ENCODE results near the gene TMSB4X.

DNA sequence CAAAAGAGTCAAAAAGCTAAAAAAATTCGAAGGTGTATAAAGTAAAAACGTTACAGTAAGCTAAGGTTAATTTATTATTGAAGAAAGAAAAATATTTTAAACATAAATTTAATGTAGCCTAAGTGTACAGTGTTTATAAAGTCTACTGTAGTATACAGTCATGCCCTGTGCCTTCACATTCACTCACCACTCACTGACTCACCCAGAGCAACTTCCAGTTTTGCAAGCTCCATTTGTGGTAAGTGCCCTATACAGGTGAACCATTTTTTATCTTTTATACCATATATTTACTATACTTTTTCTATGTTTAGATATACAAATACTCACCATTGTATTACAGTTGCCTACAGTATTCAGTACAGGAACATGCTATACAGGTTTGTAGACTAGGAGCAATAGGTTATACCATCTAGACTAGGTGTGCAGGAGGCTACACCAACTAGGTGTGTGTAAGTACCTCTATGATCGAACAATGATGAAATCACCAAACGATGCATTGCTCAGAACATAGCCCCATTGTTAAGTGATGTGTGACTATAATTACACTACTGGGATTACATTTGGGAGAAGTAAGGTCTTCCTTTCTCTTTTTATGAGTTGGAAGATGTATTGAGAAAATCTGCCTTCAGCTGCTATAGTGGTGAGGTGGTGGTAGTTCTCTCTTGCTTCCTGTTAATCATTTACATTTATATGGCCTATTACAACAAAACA, 27.2 kb downstream of the TMSB4X start:
- TF ChIP-seq EZH2phosphoT487 (IDR thresholded peaks at IDR 0.05; ENCODE audit: borderline replicate concordance, low read depth, low read length) (no peak), CTCF (conservative IDR thresholded peaks at IDR 0.05; ENCODE audit: low read length) (no peak)

Measured in OCI-LY7 (cell line).